Activated CD4-positive, alpha-beta T cell treated with anti-CD3 and anti-CD28 coated beads, Interleukin-2, amount 50 U/mL, for 16 hours (primary cell): ENCODE measurements around the gene HS3ST1.
"Not testable (repeated sequence)": the region's sequence is repeated elsewhere in the genome, so short reads cannot be mapped to it uniquely, and the experiment has no call there.

Experiments used
- DNase-seq: peaks from one replicate; pipeline ENCODE4 v3.0.0-alpha.2; 2020

Gene HS3ST1

GRCh38 chr4:11397819-11398610 lies 30.7 kb downstream of the HS3ST1 start:
- DNase-seq: no peak

GRCh38 chr4:11397146-11397545 lies 31.5 kb downstream of the HS3ST1 start:
- DNase-seq: no peak

GRCh38 chr4:11393551-11393950 lies 35.1 kb downstream of the HS3ST1 start:
- DNase-seq: no peak

- not testable (repeated sequence) for DNase-seq
Measured at GRCh38 chr4:11384072-11384471, 44.6 kb downstream of the HS3ST1 start.

- DNase-seq: no peak
Measured at GRCh38 chr4:11376571-11376970, 52.1 kb downstream of the HS3ST1 start.

GRCh38 chr4:11376146-11376545 lies 52.5 kb downstream of the HS3ST1 start:
- DNase-seq: no peak

GRCh38 chr4:11368701-11369115 lies 60.0 kb downstream of the HS3ST1 start:
- DNase-seq: no peak

- DNase-seq: no peak
Measured at GRCh38 chr4:11367371-11367770, 61.3 kb downstream of the HS3ST1 start.

GRCh38 chr4:11366859-11367258 lies 61.8 kb downstream of the HS3ST1 start:
- no peak for DNase-seq

- DNase-seq: no peak
Measured at GRCh38 chr4:11365039-11365438, 63.7 kb downstream of the HS3ST1 start.

- DNase-seq: no peak
Measured at GRCh38 chr4:11359591-11359990, 69.1 kb downstream of the HS3ST1 start.

GRCh38 chr4:11355226-11355625 lies 73.5 kb downstream of the HS3ST1 start:
- DNase-seq: no peak

- DNase-seq: no peak
Measured at GRCh38 chr4:11354531-11354930, 74.2 kb downstream of the HS3ST1 start.

- DNase-seq: no peak
Measured at GRCh38 chr4:11348449-11349088, 80.1 kb downstream of the HS3ST1 start.

GRCh38 chr4:11344916-11345315 lies 83.8 kb downstream of the HS3ST1 start:
- DNase-seq: no peak

- no peak for DNase-seq
Measured at GRCh38 chr4:11343536-11343935, 85.2 kb downstream of the HS3ST1 start.
